GM12801 (cell line): Measurements from ENCODE around the gene CSF2RB.

ENCODE experiments used
- CTCF ChIP-seq: IDR thresholded peaks from one replicate; pipeline ENCODE4 v1.5.1; 2011; ENCODE audit warnings: control low read depth; ENCODE audit not compliant: insufficient read length; ENCODE audit errors: extremely low read depth

CSF2RB gene

GRCh38 chr22:36913427-36914389 lies at the start of gene CSF2RB:
Gene CSF2RB, plus strand, starts transcription at chr22:36913628. Its CDS starts 8,580 bp downstream, at chr22:36922208.
- TF ChIP-seq CTCF = no peak

GRCh38 chr22:36863979-36864378 lies 49.4 kb upstream of the CSF2RB start:
- no peak for TF ChIP-seq CTCF

GRCh38 chr22:36864454-36865215 lies 48.8 kb upstream of the CSF2RB start:
- TF ChIP-seq CTCF = no peak

GRCh38 chr22:36865346-36865745 lies 48.1 kb upstream of the CSF2RB start:
- TF ChIP-seq CTCF = no peak

- TF ChIP-seq CTCF = no peak
Measured at GRCh38 chr22:36867695-36868094, 45.7 kb upstream of the CSF2RB start.

- TF ChIP-seq CTCF = no peak
Measured at GRCh38 chr22:36868546-36869181, 44.8 kb upstream of the CSF2RB start.

- TF ChIP-seq CTCF = no peak
Measured at GRCh38 chr22:36870250-36870649, 43.2 kb upstream of the CSF2RB start.
